ENCODE results near the gene SUSD6. TPM values are rescaled to one million over a fixed set of nuclear protein-coding genes. Genes with fewer than 3 reads are reported as not detected.

Gene SUSD6
- total RNA-seq, 1 donor from 2014 or later: 80.1 TPM

GRCh38 chr14:69711065-69711464, 99.7 kb downstream of the SUSD6 start:
- DNase-seq (peak; percentile 68), ATAC-seq (peak; percentile 25 to 50)
- no peak for TF ChIP-seq CTCF (IDR thresholded peaks at IDR 0.05)
- H3K4me1 ChIP-seq: peaks cover 68% of the 10 kb centered on the region
- H3K9me3 ChIP-seq: no peaks in the 10 kb centered on the region
- H3K36me3 ChIP-seq: peaks cover 64% of the 10 kb centered on the region
- intact Hi-C loops (cut with DNase I): no loop called here
- no peaks in the 10 kb centered on the region for H3K27me3 ChIP-seq (ENCODE audit: low read depth)
- no peak overlapping the region for H3K4me3 ChIP-seq
- H3K27ac ChIP-seq: peak overlapping the region; percentile 84

GRCh38 chr14:69711477-69711876, 100.1 kb downstream of the SUSD6 start:
- peaks cover 60% of the 10 kb centered on the region for H3K36me3 ChIP-seq
- intact Hi-C loops (cut with DNase I): no loop called here
- DNase-seq (no peak), ATAC-seq (peak; percentile 40 to 43)
- H3K4me3 ChIP-seq: no peak overlapping the region
- no peaks in the 10 kb centered on the region for H3K27me3 ChIP-seq (ENCODE audit: low read depth)
- TF ChIP-seq CTCF (IDR thresholded peaks at IDR 0.05): no peak
- H3K27ac ChIP-seq: peak overlapping the region; percentile 84
- H3K4me1 ChIP-seq: peaks cover 69% of the 10 kb centered on the region
- H3K9me3 ChIP-seq: no peaks in the 10 kb centered on the region

GRCh38 chr14:69711881-69712560, 100.6 kb downstream of the SUSD6 start:
- DNase-seq (no peak), ATAC-seq (peak; percentile 5 to 14)
- H3K36me3 ChIP-seq: peaks cover 55% of the 10 kb centered on the region
- H3K4me1 ChIP-seq: peaks cover 75% of the 10 kb centered on the region
- no peak for TF ChIP-seq CTCF (IDR thresholded peaks at IDR 0.05)
- H3K4me3 ChIP-seq: peak overlapping the region; percentile 18
- peak overlapping the region; percentile 84 for H3K27ac ChIP-seq
- H3K9me3 ChIP-seq: no peaks in the 10 kb centered on the region
- intact Hi-C loops (cut with DNase I): no loop called here
- no peaks in the 10 kb centered on the region for H3K27me3 ChIP-seq (ENCODE audit: low read depth)

GRCh38 chr14:69712599-69713088, 101.2 kb downstream of the SUSD6 start:
- Histone ChIP-seq H3K27me3 (ENCODE audit: low read depth) (no peaks in the 10 kb centered on the region), H3K27ac (peak overlapping the region; percentile 84), H3K9me3 (no peaks in the 10 kb centered on the region), H3K36me3 (peaks cover 48% of the 10 kb centered on the region), H3K4me1 (peaks cover 81% of the 10 kb centered on the region), H3K4me3 (peak overlapping the region; percentile 18)
- DNase-seq: peak; percentile 88
- no peak for TF ChIP-seq CTCF (IDR thresholded peaks at IDR 0.05)
- peak; percentile 84 to 88 for ATAC-seq
- intact Hi-C loops (cut with DNase I): no loop called here

- ATAC-seq (no peak), DNase-seq (no peak)
- Histone ChIP-seq H3K4me1 (peaks cover 83% of the 10 kb centered on the region), H3K4me3 (no peak overlapping the region), H3K27me3 (ENCODE audit: low read depth) (no peaks in the 10 kb centered on the region), H3K27ac (peak overlapping the region; percentile 84), H3K36me3 (peaks cover 42% of the 10 kb centered on the region), H3K9me3 (no peaks in the 10 kb centered on the region)
- TF ChIP-seq CTCF (IDR thresholded peaks at IDR 0.05): no peak
- intact Hi-C loops (cut with DNase I): no loop called here
These were observed 101.9 kb downstream of the SUSD6 start for GRCh38 chr14:69713209-69713781.
